Measurements from ENCODE around the gene PCDH9.

Gene PCDH9

GRCh38 chr13:66714795-66715194 lies 515.3 kb downstream of the PCDH9 start:
- DNase-seq, result no peak

- no peak for DNase-seq
Measured at GRCh38 chr13:66704110-66704509, 526.0 kb downstream of the PCDH9 start.

- no peak for DNase-seq
Measured at GRCh38 chr13:66703597-66703996, 526.5 kb downstream of the PCDH9 start.

- DNase-seq, result no peak
Measured at GRCh38 chr13:66700117-66700601, 530.0 kb downstream of the PCDH9 start.

GRCh38 chr13:66693656-66694055 lies 536.5 kb downstream of the PCDH9 start:
- DNase-seq, result no peak

GRCh38 chr13:66691149-66691548 lies 539.0 kb downstream of the PCDH9 start:
- DNase-seq, result no peak

GRCh38 chr13:66689628-66690027 lies 540.5 kb downstream of the PCDH9 start:
- DNase-seq, result no peak

- DNase-seq, result no peak
Measured at GRCh38 chr13:66689037-66689619, 541.0 kb downstream of the PCDH9 start.

GRCh38 chr13:66681403-66681802 lies 548.7 kb downstream of the PCDH9 start:
- DNase-seq, result no peak

GRCh38 chr13:66680031-66680430 lies 550.1 kb downstream of the PCDH9 start:
- no peak for DNase-seq

- DNase-seq, result no peak
Measured at GRCh38 chr13:66675620-66676019, 554.5 kb downstream of the PCDH9 start.

- no peak for DNase-seq
Measured at GRCh38 chr13:66673401-66673800, 556.7 kb downstream of the PCDH9 start.

GRCh38 chr13:66665991-66666390 lies 564.1 kb downstream of the PCDH9 start:
- no peak for DNase-seq

GRCh38 chr13:66663711-66664110 lies 566.4 kb downstream of the PCDH9 start:
- DNase-seq, result no peak

- DNase-seq, result no peak
Measured at GRCh38 chr13:66663206-66663605, 566.9 kb downstream of the PCDH9 start.

- DNase-seq, result no peak
Measured at GRCh38 chr13:66661336-66661735, 568.8 kb downstream of the PCDH9 start.

- DNase-seq, result no peak
Measured at GRCh38 chr13:66660468-66660813, 569.7 kb downstream of the PCDH9 start.

- no peak for DNase-seq
Measured at GRCh38 chr13:66659701-66660467, 570.3 kb downstream of the PCDH9 start.

GRCh38 chr13:66659286-66659685 lies 570.9 kb downstream of the PCDH9 start:
- DNase-seq, result no peak

GRCh38 chr13:66657165-66657881 lies 572.8 kb downstream of the PCDH9 start:
- DNase-seq, result no peak

- DNase-seq, result no peak
Measured at GRCh38 chr13:66655847-66656454, 574.2 kb downstream of the PCDH9 start.

GRCh38 chr13:66644855-66645460 lies 585.2 kb downstream of the PCDH9 start:
- DNase-seq, result no peak

- no peak for DNase-seq
Measured at GRCh38 chr13:66640231-66640630, 589.9 kb downstream of the PCDH9 start.

Data from activated effector memory CD4-positive, alpha-beta T cell treated with anti-CD3 and anti-CD28 coated beads, Interleukin-2, amount 50 U/mL, for 16 hours (primary cell).